ENCODE measurements around the gene TGFBRAP1.

DNA sequence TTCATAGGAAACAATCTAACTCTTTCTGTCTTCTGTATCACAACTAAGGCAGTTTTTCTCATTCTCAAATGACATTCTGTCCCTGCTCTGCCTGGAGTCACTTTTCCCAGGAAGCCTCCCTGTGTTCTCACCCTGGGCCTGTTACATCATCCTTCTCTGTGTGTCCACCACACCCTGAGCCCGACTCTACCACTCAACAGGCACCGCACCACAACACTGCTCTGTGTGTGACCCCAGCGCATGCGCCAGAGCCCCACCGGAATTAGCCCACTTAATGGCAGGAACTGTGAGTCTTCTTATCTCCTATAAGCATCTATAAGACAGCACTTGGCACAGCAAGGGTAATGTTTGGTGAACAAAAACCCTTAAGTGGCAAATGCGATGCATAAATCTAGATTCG, 32.3 kb downstream of the TGFBRAP1 start:
- TF ChIP-seq, protein P1, sequence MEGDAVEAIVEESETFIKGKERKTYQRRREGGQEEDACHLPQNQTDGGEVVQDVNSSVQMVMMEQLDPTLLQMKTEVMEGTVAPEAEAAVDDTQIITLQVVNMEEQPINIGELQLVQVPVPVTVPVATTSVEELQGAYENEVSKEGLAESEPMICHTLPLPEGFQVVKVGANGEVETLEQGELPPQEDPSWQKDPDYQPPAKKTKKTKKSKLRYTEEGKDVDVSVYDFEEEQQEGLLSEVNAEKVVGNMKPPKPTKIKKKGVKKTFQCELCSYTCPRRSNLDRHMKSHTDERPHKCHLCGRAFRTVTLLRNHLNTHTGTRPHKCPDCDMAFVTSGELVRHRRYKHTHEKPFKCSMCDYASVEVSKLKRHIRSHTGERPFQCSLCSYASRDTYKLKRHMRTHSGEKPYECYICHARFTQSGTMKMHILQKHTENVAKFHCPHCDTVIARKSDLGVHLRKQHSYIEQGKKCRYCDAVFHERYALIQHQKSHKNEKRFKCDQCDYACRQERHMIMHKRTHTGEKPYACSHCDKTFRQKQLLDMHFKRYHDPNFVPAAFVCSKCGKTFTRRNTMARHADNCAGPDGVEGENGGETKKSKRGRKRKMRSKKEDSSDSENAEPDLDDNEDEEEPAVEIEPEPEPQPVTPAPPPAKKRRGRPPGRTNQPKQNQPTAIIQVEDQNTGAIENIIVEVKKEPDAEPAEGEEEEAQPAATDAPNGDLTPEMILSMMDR (IDR thresholded peaks at IDR 0.05; ENCODE audit: low read depth, low read length) = no peak
- TF ChIP-seq, protein P2, sequence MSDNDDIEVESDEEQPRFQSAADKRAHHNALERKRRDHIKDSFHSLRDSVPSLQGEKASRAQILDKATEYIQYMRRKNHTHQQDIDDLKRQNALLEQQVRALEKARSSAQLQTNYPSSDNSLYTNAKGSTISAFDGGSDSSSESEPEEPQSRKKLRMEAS (IDR thresholded peaks at IDR 0.05; ENCODE audit: low read depth, low read length) = no peak
- TF ChIP-seq POLR2A (IDR thresholded peaks at IDR 0.05; ENCODE audit: extremely low read depth, insufficient read length) (no peak), MYC (IDR thresholded peaks at IDR 0.05; ENCODE audit: low read depth, low read length) (no peak)
